ENCODE results near the gene LRRC37A. TPM values are rescaled to one million over a fixed set of nuclear protein-coding genes. Genes with fewer than 3 reads are reported as not detected.

LRRC37A gene
- total RNA-seq: 1 to 10 TPM in 1 of 2 donors, under 1 TPM in 1; 0.67 to 2.1 TPM

GRCh38 chr17:46294831-46295230 is at the start of gene LRRC37A:
Gene LRRC37A, plus strand, starts transcription at chr17:46295131. Its CDS starts 3 bp downstream, at chr17:46295134.

GRCh38 chr17:46361755-46362154 is 66.8 kb downstream of the LRRC37A start, which contains the start of gene ARL17B:
Gene ARL17B, minus strand, starts transcription at chr17:46361766. Its CDS starts 3,369 bp downstream, at chr17:46358397.

Small RNA genes within 50 kb of the gene (small RNA-seq; reads per million reads assigned to genes)
- gene RN7SL656P: 0 reads per million in 2 donors

Other genes starting within 250 kb of the LRRC37A start
- gene KANSL1, start 101.7 kb upstream of the LRRC37A start, total RNA-seq: 10 to 100 TPM; 45.1 to 52.6 TPM
- 1 to 10 TPM; 2.4 to 2.7 TPM for gene ARL17B, start 66.6 kb downstream of the LRRC37A start, total RNA-seq
- 1 to 10 TPM; 3.7 to 4.5 TPM for gene LRRC37A2, start 217.3 kb downstream of the LRRC37A start, total RNA-seq

Data from melanocyte of skin (primary cell).